HEK293 (cell line): ENCODE measurements around the gene LILRB2.
"Not testable (repeated sequence)": the region's sequence is repeated elsewhere in the genome, so short reads cannot be mapped to it uniquely, and the experiment has no call there.

ENCODE experiments used
- ATF2 ChIP-seq: fragments of 450-650 bp; formaldehyde crosslinking; IDR thresholded peaks from 2 replicates; pipeline ENCODE4 v1.5.1; 2016; ENCODE audit warnings: missing biosample characterization, missing genetic modification characterization, low read depth
- SCRT2 ChIP-seq: fragments of 450-650 bp; formaldehyde crosslinking; IDR thresholded peaks from 2 replicates; pipeline ENCODE4 v1.5.1; 2016; ENCODE audit warnings: missing biosample characterization, missing genetic modification characterization
- TF ChIP-seq, protein P1 (sequence below): fragments of 450-650 bp; formaldehyde crosslinking; IDR thresholded peaks from 2 replicates; pipeline ENCODE4 v1.5.1; 2016; ENCODE audit warnings: missing biosample characterization, missing genetic modification characterization
- TF ChIP-seq, protein P2 (sequence below): fragments of 450-650 bp; formaldehyde crosslinking; IDR thresholded peaks from 2 replicates; pipeline ENCODE4 v1.5.1; 2016; ENCODE audit warnings: missing biosample characterization, missing genetic modification characterization

- TF ChIP-seq, protein P1, sequence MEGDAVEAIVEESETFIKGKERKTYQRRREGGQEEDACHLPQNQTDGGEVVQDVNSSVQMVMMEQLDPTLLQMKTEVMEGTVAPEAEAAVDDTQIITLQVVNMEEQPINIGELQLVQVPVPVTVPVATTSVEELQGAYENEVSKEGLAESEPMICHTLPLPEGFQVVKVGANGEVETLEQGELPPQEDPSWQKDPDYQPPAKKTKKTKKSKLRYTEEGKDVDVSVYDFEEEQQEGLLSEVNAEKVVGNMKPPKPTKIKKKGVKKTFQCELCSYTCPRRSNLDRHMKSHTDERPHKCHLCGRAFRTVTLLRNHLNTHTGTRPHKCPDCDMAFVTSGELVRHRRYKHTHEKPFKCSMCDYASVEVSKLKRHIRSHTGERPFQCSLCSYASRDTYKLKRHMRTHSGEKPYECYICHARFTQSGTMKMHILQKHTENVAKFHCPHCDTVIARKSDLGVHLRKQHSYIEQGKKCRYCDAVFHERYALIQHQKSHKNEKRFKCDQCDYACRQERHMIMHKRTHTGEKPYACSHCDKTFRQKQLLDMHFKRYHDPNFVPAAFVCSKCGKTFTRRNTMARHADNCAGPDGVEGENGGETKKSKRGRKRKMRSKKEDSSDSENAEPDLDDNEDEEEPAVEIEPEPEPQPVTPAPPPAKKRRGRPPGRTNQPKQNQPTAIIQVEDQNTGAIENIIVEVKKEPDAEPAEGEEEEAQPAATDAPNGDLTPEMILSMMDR (tag by site-specific recombination): not testable (repeated sequence)
- TF ChIP-seq ATF2, SCRT2: not testable (repeated sequence)
- TF ChIP-seq, protein P2, sequence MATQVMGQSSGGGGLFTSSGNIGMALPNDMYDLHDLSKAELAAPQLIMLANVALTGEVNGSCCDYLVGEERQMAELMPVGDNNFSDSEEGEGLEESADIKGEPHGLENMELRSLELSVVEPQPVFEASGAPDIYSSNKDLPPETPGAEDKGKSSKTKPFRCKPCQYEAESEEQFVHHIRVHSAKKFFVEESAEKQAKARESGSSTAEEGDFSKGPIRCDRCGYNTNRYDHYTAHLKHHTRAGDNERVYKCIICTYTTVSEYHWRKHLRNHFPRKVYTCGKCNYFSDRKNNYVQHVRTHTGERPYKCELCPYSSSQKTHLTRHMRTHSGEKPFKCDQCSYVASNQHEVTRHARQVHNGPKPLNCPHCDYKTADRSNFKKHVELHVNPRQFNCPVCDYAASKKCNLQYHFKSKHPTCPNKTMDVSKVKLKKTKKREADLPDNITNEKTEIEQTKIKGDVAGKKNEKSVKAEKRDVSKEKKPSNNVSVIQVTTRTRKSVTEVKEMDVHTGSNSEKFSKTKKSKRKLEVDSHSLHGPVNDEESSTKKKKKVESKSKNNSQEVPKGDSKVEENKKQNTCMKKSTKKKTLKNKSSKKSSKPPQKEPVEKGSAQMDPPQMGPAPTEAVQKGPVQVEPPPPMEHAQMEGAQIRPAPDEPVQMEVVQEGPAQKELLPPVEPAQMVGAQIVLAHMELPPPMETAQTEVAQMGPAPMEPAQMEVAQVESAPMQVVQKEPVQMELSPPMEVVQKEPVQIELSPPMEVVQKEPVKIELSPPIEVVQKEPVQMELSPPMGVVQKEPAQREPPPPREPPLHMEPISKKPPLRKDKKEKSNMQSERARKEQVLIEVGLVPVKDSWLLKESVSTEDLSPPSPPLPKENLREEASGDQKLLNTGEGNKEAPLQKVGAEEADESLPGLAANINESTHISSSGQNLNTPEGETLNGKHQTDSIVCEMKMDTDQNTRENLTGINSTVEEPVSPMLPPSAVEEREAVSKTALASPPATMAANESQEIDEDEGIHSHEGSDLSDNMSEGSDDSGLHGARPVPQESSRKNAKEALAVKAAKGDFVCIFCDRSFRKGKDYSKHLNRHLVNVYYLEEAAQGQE: not testable (repeated sequence)
Observed at GRCh38 chr19:54274516-54274915, 6.4 kb downstream of the LILRB2 start.
